HepG2 (cell line): ENCODE results near the gene NDUFS2. TPM values are rescaled to one million over a fixed set of nuclear protein-coding genes. Genes with fewer than 3 reads are reported as not detected.
A peak's percentile ranks its signal among the peaks of the same experiment; 100 is the strongest.

Experiments
- AGO2 ChIP-seq: fragments of 200-400 bp; formaldehyde crosslinking; optimal IDR thresholded peaks from 2 replicates; pipeline ENCODE3; 2017; ENCODE audit warnings: mild to moderate bottlenecking, low read depth, low read length, moderate library complexity
- ATF2 ChIP-seq: sonication (generic); formaldehyde crosslinking; IDR thresholded peaks from 2 replicates; pipeline ENCODE4 v1.4.0; 2020; ENCODE audit warnings: missing genetic modification reagents
- CCDC6 ChIP-seq: sonication (generic); formaldehyde crosslinking; IDR thresholded peaks from 2 replicates; pipeline ENCODE4 v1.8.1; 2022; ENCODE audit warnings: mild to moderate bottlenecking, missing genetic modification reagents, moderate library complexity
- CERS6 ChIP-seq: sonication (generic); formaldehyde crosslinking; IDR thresholded peaks from 2 replicates; pipeline ENCODE4 v1.5.0; 2020; ENCODE audit warnings: missing genetic modification reagents
- ELF1 ChIP-seq: sonication (generic); formaldehyde crosslinking; IDR thresholded peaks from 2 replicates; pipeline ENCODE4 v1.4.0; 2020; ENCODE audit warnings: missing genetic modification reagents
- PAF1 ChIP-seq: IDR thresholded peaks from 2 replicates; pipeline ENCODE4 v1.6.1; 2016; ENCODE audit warnings: missing genetic modification reagents, missing compliant biosample characterization
- POLR2AphosphoS5 ChIP-seq: IDR thresholded peaks from 2 replicates; pipeline ENCODE4 v1.6.1; 2012; ENCODE audit warnings: low read depth, low read length
- SRY ChIP-seq: sonication (generic); formaldehyde crosslinking; IDR thresholded peaks from 2 replicates; pipeline ENCODE4 v1.8.0; 2022; ENCODE audit warnings: mild to moderate bottlenecking, missing genetic modification reagents
- ZBTB34 ChIP-seq: sonication (generic); formaldehyde crosslinking; IDR thresholded peaks from 2 replicates; pipeline ENCODE4 v1.8.0; 2022; ENCODE audit warnings: mild to moderate bottlenecking, missing genetic modification reagents
- ZBTB40 ChIP-seq, 2 experiments: fragments of 450-650 bp in 1 of 2; sonication (generic) in 1 of 2; formaldehyde crosslinking in 1 of 2; IDR thresholded peaks; 2 replicates each; pipeline versions ENCODE4 v1.6.1 to v1.8.0; 2016 to 2022; ENCODE audit warnings: antibody characterized with exemption in 1 of 2, mild to moderate bottlenecking in 1 of 2, missing genetic modification reagents in 1 of 2
- ZBTB42 ChIP-seq: sonication (generic); formaldehyde crosslinking; IDR thresholded peaks from 2 replicates; pipeline ENCODE4 v1.5.0; 2020; ENCODE audit warnings: mild to moderate bottlenecking, missing genetic modification reagents
- ZNF431 ChIP-seq: sonication (generic); formaldehyde crosslinking; IDR thresholded peaks from 2 replicates; pipeline ENCODE4 v1.9.0; 2022; ENCODE audit warnings: missing genetic modification reagents, low read depth, mild to moderate bottlenecking, borderline replicate concordance
- ZNF652 ChIP-seq: IDR thresholded peaks from 2 replicates; pipeline ENCODE4 v1.6.1; 2016; ENCODE audit warnings: low read depth, borderline replicate concordance
- ZNF781 ChIP-seq: sonication (generic); formaldehyde crosslinking; IDR thresholded peaks from 2 replicates; pipeline ENCODE4 v1.5.1; 2020; ENCODE audit warnings: borderline replicate concordance, mild to moderate bottlenecking, missing genetic modification reagents; ENCODE audit errors: not compliant biosample characterization
- ZSCAN21 ChIP-seq: sonication (generic); formaldehyde crosslinking; IDR thresholded peaks from 2 replicates; pipeline ENCODE4 v1.8.0; 2022; ENCODE audit warnings: mild to moderate bottlenecking, missing genetic modification reagents, moderate library complexity, borderline replicate concordance
- polyA plus RNA-seq, 8 experiments: library from polyadenylated mRNA; depleted of rRNA in 3 of 8; stranded (reverse) in 7 of 8; unstranded in 1 of 8; fragments of >200 nt; fragmentation: Illumina TruSeq in 4 of 8; extraction: Trizol in 4 of 8; gene quantifications; 2 replicates each; pipeline versions ENCODE4 v1.2.1 to v1.2.3, GENCODE V29; 2011 to 2016; ENCODE audit warnings: low read depth in 4 of 8, missing spikeins in 1 of 8, mixed read lengths in 1 of 8; ENCODE audit not compliant: insufficient read depth in 1 of 8
- total RNA-seq, 5 experiments: library from RNA; depleted of rRNA; stranded (reverse); fragments of >200 nt; fragmentation: Illumina TruSeq; extraction: Trizol; gene quantifications; 2 replicates each; pipeline ENCODE4 v1.2.3, GENCODE V29; 2016; ENCODE audit warnings: low read depth in 1 of 5

NDUFS2 gene
- total and polyA plus RNA-seq, 2 of the 13 experiments (the other 11 are each of a cell fraction or from before 2014, with no cell fraction given) = 89.9 to 118 TPM

GRCh38 chr1:161222175-161223019 is 20.2 kb downstream of the NDUFS2 start (continued):
- no peak for TF ChIP-seq ZBTB34 (CRISPR knock-in tag)
- no peak for TF ChIP-seq AGO2
- peak; percentile 48; the same call in 1 of the 2 replicates for TF ChIP-seq ZNF652 (CRISPR knock-in tag)
- no peak for TF ChIP-seq ZNF431 (CRISPR knock-in tag)
- no peak for TF ChIP-seq ZBTB40 (IDR thresholded peaks at IDR 0.05)
- peak; percentile 14; the same call in 1 of the 2 replicates for TF ChIP-seq ZBTB40 (CRISPR knock-in tag; IDR thresholded peaks at IDR 0.05)
- TF ChIP-seq CCDC6 = peak; percentile 20; the same call in 1 of the 2 replicates
- peak; percentile 51 for TF ChIP-seq POLR2AphosphoS5
- TF ChIP-seq ATF2 (CRISPR knock-in tag) = peak; percentile 34; the same call in 1 of the 2 replicates
- TF ChIP-seq SRY (CRISPR knock-in tag) = peak; percentile 54; the same call in 1 of the 2 replicates
- peak; percentile 33 for TF ChIP-seq PAF1 (CRISPR knock-in tag)
- TF ChIP-seq ELF1 (CRISPR knock-in tag) = no peak
- TF ChIP-seq ZSCAN21 (CRISPR knock-in tag) = peak; percentile 10
- peak; percentile 15 for TF ChIP-seq ZNF781
- TF ChIP-seq CERS6 (CRISPR knock-in tag) = no peak
- 0 out of 2 replicates have a peak, but pooled peaks have one; percentile 17 for TF ChIP-seq ZBTB42
